ENCODE data around the gene COL27A1.

Gene COL27A1

DNA sequence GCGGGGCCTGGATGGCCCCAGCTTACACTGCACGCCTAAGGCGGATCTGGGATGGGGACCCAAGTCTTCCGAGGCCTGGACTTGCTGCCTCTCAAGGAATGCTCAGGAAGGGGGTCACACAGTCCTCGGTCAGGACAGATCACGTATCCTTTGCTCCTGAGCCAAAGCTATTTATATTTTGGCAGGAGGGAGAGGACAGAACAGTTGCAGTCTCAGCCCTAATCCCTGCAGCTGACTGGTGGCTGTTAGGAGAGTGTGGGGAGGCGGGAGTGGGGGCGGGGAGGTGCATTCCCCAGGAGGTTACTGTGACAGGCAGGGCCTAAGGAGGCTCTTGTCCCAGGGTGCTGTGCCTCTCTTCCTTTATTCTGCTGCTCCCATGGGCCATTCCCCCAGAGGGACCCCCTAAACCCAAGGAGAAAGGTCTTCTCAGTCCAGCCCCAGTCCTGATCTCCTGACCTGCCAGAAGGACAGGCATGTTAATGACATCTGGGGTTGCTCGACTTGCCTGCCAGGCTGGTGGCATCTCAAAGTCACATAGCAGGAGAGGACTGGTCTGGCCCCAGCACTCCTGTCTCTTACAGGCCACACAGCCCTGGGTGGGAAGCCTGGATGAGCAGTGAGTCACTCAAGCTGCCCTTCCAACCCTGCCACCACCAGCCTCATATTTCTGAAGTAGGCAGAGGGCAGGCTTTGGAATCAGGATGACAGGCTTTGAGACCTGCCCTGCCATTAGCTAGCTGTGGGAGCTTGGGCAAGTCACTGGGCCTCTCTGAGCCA, 51.9 kb downstream of the COL27A1 start:
- no peak for TF ChIP-seq FOXP2 (optimal IDR thresholded peaks at IDR 0.05; ENCODE audit: borderline replicate concordance, extremely low read depth, extremely low read length, insufficient read depth)
- TF ChIP-seq, protein P1, sequence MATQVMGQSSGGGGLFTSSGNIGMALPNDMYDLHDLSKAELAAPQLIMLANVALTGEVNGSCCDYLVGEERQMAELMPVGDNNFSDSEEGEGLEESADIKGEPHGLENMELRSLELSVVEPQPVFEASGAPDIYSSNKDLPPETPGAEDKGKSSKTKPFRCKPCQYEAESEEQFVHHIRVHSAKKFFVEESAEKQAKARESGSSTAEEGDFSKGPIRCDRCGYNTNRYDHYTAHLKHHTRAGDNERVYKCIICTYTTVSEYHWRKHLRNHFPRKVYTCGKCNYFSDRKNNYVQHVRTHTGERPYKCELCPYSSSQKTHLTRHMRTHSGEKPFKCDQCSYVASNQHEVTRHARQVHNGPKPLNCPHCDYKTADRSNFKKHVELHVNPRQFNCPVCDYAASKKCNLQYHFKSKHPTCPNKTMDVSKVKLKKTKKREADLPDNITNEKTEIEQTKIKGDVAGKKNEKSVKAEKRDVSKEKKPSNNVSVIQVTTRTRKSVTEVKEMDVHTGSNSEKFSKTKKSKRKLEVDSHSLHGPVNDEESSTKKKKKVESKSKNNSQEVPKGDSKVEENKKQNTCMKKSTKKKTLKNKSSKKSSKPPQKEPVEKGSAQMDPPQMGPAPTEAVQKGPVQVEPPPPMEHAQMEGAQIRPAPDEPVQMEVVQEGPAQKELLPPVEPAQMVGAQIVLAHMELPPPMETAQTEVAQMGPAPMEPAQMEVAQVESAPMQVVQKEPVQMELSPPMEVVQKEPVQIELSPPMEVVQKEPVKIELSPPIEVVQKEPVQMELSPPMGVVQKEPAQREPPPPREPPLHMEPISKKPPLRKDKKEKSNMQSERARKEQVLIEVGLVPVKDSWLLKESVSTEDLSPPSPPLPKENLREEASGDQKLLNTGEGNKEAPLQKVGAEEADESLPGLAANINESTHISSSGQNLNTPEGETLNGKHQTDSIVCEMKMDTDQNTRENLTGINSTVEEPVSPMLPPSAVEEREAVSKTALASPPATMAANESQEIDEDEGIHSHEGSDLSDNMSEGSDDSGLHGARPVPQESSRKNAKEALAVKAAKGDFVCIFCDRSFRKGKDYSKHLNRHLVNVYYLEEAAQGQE (IDR thresholded peaks at IDR 0.05; ENCODE audit: insufficient read depth in 1 of 2, low read depth in 2 of 2, low read length in 2 of 2), result no peak
- TF ChIP-seq SIN3A (IDR thresholded peaks at IDR 0.05; ENCODE audit: borderline replicate concordance, insufficient read depth, low read length), result no peak
- no peak for TF ChIP-seq TAF1 (IDR thresholded peaks at IDR 0.05; ENCODE audit: borderline replicate concordance, insufficient read depth, low read length)
- no peak for TF ChIP-seq POLR2AphosphoS5 (IDR thresholded peaks at IDR 0.05; ENCODE audit: low read depth, low read length)

DNA sequence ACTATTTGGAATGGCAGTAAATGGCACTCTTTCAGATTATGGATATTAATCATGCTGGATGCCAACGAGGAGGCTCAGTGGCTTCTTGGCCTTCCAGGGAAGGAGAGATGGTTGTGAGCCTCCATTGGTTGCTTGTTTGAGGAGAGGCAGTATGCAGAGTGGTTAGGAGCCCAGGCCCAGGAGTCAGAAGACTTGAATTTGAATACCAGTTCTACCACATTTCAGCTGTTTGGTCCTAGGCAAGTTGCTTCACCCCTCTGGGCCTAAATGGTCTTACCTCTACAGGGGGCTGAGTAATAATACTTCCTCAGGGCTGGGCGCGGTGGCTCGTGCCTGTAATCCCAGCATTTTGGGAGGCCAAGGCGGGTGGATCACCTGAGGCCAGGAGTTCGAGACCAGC, 52.5 kb downstream of the COL27A1 start:
- TF ChIP-seq TAF1 (IDR thresholded peaks at IDR 0.05; ENCODE audit: borderline replicate concordance, insufficient read depth, low read length), result no peak

DNA sequence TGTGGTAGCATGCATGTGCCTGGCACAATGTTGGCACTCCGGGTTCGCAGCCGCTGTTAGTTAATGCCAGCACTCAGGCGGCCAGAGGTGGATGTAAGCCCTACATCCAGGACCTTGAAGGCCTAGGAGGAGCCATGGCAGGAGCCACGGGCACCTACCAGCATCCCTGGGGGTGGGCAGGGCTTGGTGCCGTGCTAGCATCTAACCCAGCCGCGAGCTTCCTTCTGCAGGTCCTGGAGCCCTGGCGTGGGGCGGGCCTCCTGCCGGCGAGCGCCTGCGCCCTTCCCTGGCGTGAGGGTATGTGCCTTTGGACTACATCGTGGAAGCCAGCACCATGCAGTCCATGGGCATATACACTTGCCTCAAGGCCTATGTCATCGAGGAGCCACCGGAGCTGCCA, 53.8 kb downstream of the COL27A1 start:
- TF ChIP-seq SIN3A (IDR thresholded peaks at IDR 0.05; ENCODE audit: borderline replicate concordance, insufficient read depth, low read length), result no peak
- TF ChIP-seq POLR2AphosphoS5 (IDR thresholded peaks at IDR 0.05; ENCODE audit: low read depth, low read length), result no peak
- no peak for TF ChIP-seq FOXP2 (optimal IDR thresholded peaks at IDR 0.05; ENCODE audit: borderline replicate concordance, extremely low read depth, extremely low read length, insufficient read depth)
- TF ChIP-seq TAF1 (IDR thresholded peaks at IDR 0.05; ENCODE audit: borderline replicate concordance, insufficient read depth, low read length), result no peak
- TF ChIP-seq, protein P1 (IDR thresholded peaks at IDR 0.05; ENCODE audit: insufficient read depth in 1 of 2, low read depth in 2 of 2, low read length in 2 of 2), result no peak

DNA sequence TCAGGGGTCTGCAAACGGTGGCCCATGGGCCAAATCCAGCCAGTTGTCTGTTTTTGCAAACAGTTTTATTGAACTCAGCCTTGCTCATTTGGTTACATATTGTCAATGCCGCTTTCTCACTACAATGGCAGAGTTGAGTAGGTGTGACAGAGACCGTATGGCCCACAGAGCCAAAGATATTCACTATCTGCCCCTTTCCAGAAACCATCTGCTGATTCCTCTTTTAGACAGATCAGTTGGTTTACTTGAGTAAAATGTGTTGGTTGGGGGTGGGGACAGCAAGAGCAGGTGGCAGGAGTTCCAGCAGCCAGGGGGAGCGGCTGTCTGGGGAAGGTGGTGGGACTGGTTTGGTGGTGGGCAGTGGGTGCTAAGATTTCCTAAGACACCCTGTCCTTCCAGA, 54.8 kb downstream of the COL27A1 start:
- TF ChIP-seq FOXP2 (optimal IDR thresholded peaks at IDR 0.05; ENCODE audit: borderline replicate concordance, extremely low read depth, extremely low read length, insufficient read depth) (no peak), TAF1 (IDR thresholded peaks at IDR 0.05; ENCODE audit: borderline replicate concordance, insufficient read depth, low read length) (no peak), SIN3A (IDR thresholded peaks at IDR 0.05; ENCODE audit: borderline replicate concordance, insufficient read depth, low read length) (no peak), POLR2AphosphoS5 (IDR thresholded peaks at IDR 0.05; ENCODE audit: low read depth, low read length) (no peak)
- TF ChIP-seq, protein P1 (IDR thresholded peaks at IDR 0.05; ENCODE audit: insufficient read depth in 1 of 2, low read depth in 2 of 2, low read length in 2 of 2), result no peak

DNA sequence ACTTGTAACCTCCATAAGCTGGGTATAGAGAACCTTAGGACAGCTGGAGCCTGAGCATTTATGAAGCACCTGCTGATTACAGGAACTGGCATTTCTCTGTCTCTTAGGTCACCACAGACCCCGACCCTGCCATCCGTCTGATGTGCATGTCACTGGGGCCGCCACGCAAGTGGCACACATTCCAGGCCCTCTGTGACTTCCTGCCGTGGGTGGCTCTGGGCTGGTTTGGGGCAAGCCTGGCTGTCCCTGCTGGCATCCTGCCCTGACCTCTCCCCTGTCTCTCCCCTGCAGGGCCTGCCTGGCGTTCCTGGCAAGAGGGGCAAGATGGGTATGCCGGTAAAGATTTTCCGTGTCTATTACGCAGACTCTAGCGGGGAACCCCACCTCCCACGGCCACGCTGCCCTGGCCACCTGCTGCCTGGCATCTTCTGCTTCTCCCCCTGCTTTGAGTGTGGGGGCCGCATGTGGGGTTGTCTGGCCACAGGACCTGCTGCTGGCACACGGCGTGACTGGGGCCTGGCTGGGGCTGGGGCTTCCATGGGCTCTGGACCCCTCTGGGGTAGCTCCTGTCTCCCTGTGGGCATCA, 55.4 kb downstream of the COL27A1 start:
- TF ChIP-seq FOXP2 (optimal IDR thresholded peaks at IDR 0.05; ENCODE audit: borderline replicate concordance, extremely low read depth, extremely low read length, insufficient read depth) (no peak), TAF1 (IDR thresholded peaks at IDR 0.05; ENCODE audit: borderline replicate concordance, insufficient read depth, low read length) (no peak)

DNA sequence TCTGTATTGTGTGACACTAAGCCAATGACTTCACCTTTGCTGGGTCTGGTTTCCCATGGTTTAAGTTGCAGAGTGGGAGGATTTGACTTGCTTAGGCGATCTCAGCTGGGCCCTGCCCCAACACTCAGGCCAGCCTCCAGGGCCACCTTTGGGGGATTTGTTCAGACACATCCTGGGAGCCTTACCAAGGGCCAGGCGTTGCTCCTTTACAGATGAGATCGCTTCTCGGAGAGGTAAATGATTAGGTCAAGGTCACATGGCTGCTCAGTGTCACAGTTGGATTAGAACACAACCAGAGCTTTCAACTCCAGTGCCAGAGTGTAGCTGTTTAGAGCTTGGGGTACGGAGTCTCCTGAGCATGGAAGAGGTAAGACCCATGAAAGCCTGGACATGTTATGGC, 57.5 kb downstream of the COL27A1 start:
- no peak for TF ChIP-seq SIN3A (IDR thresholded peaks at IDR 0.05; ENCODE audit: borderline replicate concordance, insufficient read depth, low read length)
- TF ChIP-seq TAF1 (IDR thresholded peaks at IDR 0.05; ENCODE audit: borderline replicate concordance, insufficient read depth, low read length), result no peak
- no peak for TF ChIP-seq POLR2AphosphoS5 (IDR thresholded peaks at IDR 0.05; ENCODE audit: low read depth, low read length)
- TF ChIP-seq, protein P1 (IDR thresholded peaks at IDR 0.05; ENCODE audit: insufficient read depth in 1 of 2, low read depth in 2 of 2, low read length in 2 of 2), result no peak
